NCI-H1417 treated with DMSO at 0.1 percent for 48 hours (cell line): ENCODE data around the gene KLK3.

ENCODE experiments used
- DNase-seq: peaks from one replicate; lab custom pipeline; 2025; lab: John Stamatoyannopoulos, UW

KLK3 gene

DNA sequence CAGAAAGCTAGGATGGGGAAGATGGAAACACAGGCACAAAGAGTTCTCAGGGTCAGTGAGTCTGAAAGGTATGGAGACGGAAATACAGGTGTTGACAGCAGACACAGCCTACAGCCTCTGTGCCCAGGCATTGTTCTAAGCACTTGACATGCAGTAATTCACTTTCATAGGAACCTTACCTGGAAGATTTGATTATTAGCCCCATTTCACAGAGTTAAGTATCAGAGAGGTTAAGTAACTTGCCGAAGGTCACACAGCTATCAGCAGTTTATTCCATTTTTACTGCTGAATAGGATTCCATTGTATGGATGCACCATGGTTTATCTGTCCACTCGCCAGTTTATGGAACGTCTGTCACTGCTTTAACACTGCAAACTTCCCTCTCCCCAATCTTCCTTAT, 43.3 kb downstream of the KLK3 start:
- DNase-seq = no peak

DNA sequence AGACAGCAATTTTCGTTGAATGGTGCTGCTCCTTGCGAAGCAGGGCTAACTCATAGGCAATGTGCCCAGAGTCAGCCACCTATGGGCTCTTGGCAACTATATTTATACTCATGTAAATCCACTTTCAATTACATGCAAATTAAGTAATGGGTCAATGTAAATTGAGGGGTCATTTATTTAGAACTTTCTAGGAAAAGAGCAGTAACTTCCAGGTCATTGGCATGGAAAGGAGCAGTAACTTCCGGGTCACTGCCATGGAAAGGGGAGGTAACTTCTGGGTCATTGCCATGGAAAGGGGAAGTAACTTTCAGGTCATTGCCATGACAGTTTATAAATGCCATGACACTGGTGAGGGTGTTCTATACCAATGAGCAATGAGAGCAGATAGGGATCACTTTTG, 44.9 kb downstream of the KLK3 start:
- no peak for DNase-seq

DNA sequence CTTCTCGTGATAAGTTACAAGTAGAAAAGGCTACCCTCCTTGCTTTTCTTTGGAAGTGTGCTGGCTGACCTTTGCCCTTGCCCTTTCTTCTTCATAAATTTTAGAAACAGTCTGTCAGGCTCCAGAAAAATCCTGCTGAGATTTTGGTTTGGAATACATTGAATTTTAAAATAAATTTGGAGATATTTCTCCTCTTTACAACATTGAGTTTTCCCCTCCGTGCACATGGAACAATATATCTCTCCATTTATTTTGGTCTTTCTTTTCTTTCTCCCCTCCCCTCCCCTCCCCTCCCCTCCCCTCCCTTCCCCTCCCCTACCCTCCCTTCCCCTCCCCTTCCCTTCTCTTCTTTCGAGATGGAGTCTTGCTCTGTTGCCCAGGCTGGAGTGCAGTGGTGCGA, 47.9 kb downstream of the KLK3 start:
- no peak for DNase-seq

DNA sequence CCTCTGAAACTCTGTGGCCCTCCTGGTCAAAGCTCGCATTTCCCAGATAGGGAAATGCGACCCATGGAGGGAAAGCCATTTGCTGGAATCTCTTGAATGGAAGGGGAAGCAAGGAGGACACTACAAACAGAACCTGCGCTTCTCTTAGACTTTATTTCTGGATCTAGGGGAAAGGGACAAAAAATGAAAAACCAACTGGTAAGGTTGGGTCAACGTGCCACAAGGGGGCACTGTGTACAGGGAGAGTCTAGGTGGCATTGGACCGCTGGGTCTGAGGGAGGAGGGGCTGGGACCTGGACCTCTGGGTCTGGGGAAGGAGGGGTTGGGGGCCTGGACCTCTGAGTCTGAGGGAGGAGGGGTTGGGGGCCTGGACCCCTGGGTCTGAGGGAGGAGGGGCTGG, 51.5 kb downstream of the KLK3 start:
- no peak for DNase-seq

DNA sequence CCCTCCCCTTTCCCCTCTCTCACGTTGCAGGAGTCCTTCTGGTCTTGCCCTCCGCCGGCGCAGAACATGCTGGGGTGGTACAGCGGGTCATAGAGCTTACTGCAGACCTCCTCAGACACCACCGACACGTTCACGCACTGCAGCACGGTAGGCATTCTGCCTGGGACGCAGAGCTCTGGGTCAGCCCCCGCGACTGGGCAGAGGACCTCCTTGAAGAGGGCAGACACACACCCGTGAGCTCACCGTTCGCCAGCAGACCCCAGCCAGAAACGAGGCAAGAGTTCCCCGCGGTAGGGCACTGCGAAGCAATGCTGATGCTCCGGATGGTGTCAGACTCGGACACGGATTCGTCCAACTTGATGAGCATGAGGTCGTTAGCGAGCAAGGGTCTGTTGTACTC, 53.6 kb downstream of the KLK3 start:
- DNase-seq = no peak

DNA sequence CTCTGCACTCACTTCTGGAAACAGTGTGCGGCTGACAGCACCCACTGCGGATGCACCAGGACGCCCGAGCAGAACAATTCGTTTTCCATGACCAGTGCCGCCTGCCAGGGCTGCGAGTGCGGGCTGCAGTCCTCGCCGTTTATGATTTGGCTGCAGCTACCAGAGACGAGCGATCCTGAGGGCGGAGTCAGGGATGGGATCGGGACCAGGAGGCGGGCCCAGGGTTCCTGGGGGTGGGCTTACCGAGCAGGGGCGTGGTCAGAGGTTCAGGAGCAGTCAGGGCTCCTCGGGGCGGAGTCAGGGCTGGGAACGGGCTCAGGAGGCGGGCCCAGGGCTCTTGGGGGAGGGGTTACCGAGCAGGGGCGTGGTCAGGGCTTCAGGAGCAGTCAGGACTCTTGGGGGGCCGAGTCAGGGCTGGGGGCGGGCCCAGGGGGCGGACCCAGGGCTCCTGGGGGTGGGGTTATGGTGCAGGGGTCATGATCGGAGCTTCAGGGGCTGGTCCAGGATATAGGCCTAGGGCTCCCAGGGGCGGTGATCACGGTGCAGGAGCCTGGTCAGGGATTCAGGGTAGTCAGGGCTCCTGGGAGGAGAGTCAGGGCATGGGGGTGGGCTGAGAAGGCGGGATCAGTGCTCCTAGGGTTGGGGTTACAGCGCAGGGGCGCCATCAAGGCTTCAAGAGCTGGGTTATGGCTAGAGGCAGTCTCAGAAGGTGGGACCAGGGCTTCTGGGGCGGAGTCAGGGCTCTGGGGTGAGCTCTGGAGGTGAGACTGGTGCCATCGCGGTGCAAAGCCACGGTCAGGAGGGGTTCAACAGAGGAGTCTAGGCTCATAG, 54.7 kb downstream of the KLK3 start:
- DNase-seq = no peak
